Hepatic stellate cell (primary cell): ENCODE measurements around the gene C1orf74.
A peak's percentile ranks its signal among the peaks of the same experiment; 100 is the strongest.

Source experiments
- DNase-seq: peaks from one replicate; pipeline ENCODE4 v3.0.0; 2011; ENCODE audit warnings: low spot score

C1orf74 gene

GRCh38 chr1:209746451-209747165, 37.8 kb downstream of the C1orf74 start:
- no peak for DNase-seq

GRCh38 chr1:209743145-209743482, 41.2 kb downstream of the C1orf74 start:
- peak; percentile 40 for DNase-seq

GRCh38 chr1:209742409-209743144, 41.8 kb downstream of the C1orf74 start:
- DNase-seq, result peak; percentile 77

GRCh38 chr1:209741889-209742288, 42.5 kb downstream of the C1orf74 start:
- no peak for DNase-seq

GRCh38 chr1:209741193-209741592, 43.2 kb downstream of the C1orf74 start:
- DNase-seq, result no peak

GRCh38 chr1:209738270-209738669, 46.1 kb downstream of the C1orf74 start:
- no peak for DNase-seq

- DNase-seq, result no peak
Observed at GRCh38 chr1:209737118-209737505, 47.2 kb downstream of the C1orf74 start.

- DNase-seq, result no peak
Observed at GRCh38 chr1:209736490-209737117, 47.8 kb downstream of the C1orf74 start.

GRCh38 chr1:209733409-209734192, 50.8 kb downstream of the C1orf74 start:
- DNase-seq, result no peak

GRCh38 chr1:209732725-209733124, 51.6 kb downstream of the C1orf74 start:
- DNase-seq, result no peak

- no peak for DNase-seq
Observed at GRCh38 chr1:209729436-209729835, 54.9 kb downstream of the C1orf74 start.
